Endothelial cell of umbilical vein (primary cell): ENCODE measurements around the gene PLEKHG5. TPM values are rescaled to one million over a fixed set of nuclear protein-coding genes. Genes with fewer than 3 reads are reported as not detected.

Source experiments
- BruUV-seq: library from RNA; stranded (reverse); fragments of 400-500 nt; replicated peaks from 2 replicates; lab custom pipeline; 2021; lab: Mats Ljungman, UMichigan
- CTCF ChIA-PET: fragments of 300-600, 350-600 bp; sonication (Branson Sonifier 250); formaldehyde crosslinking; loops from one replicate; lab custom pipeline; 2021; ENCODE audit warnings: antibody characterized with exemption, inconsistent platforms; lab: Charles Lee
- POLR2A ChIA-PET: fragments of 300-600, 350-600 bp; sonication (Branson Sonifier 250); formaldehyde crosslinking; loops from one replicate; lab custom pipeline; 2021; ENCODE audit warnings: antibody characterized with exemption, inconsistent platforms; lab: Charles Lee
- DNase-seq: peaks from one replicate; pipeline ENCODE4 v3.0.0-alpha.2; 2011; ENCODE audit warnings: low read depth, low spot score
- FAIRE-seq: peaks from 2 replicates; lab custom pipeline; 2011; peaks lifted over from hg19 to GRCh38; lab: Jason Lieb, UNC
- H2AFZ ChIP-seq: 2 replicates; pipeline ENCODE4 v1.6.0; 2012; ENCODE audit warnings: low read depth, low read length, control low read depth, inconsistent platforms
- H3K27ac ChIP-seq: 2 replicates; pipeline ENCODE4 v1.5.1; 2011; ENCODE audit warnings: low read depth, mild to moderate bottlenecking, control low read depth, low read length, moderate library complexity; ENCODE audit not compliant: insufficient read depth
- H3K27me3 ChIP-seq, 2 experiments: 2 replicates each; pipeline versions ENCODE4 v1.6.0 to v1.6.1; 2011; ENCODE audit warnings: low read length in 2 of 2, mixed read lengths in 1 of 2; ENCODE audit not compliant: control insufficient read depth in 2 of 2, insufficient read depth in 2 of 2
- H3K36me3 ChIP-seq, 2 experiments: 2 replicates in 1 of 2; 3 replicates in 1 of 2; pipeline ENCODE4 v1.5.1; 2011; ENCODE audit warnings: low read length in 2 of 2, mild to moderate bottlenecking in 1 of 2, moderate library complexity in 1 of 2; ENCODE audit not compliant: control insufficient read depth in 2 of 2, insufficient read depth in 2 of 2; ENCODE audit errors: extremely low read depth in 1 of 2
- H3K4me1 ChIP-seq: 3 replicates; pipeline ENCODE4 v1.5.1; 2011; ENCODE audit warnings: mild to moderate bottlenecking, low read length; ENCODE audit not compliant: control insufficient read depth, insufficient read depth; ENCODE audit errors: extremely low read depth
- H3K4me2 ChIP-seq: 2 replicates; pipeline ENCODE4 v1.6.1; 2011; ENCODE audit warnings: low read length, control low read depth, mixed read lengths; ENCODE audit not compliant: insufficient read depth
- H3K4me3 ChIP-seq, 3 experiments: fragments of 200-600 bp in 1 of 3; sonication (generic), shearing (Covaris generic) in 1 of 3; replicated peaks in 1 of 3; 2 replicates each; pipeline ENCODE4 v1.5.1; 2011 to 2016; ENCODE audit warnings: control low read depth in 3 of 3, low read length in 3 of 3, mild to moderate bottlenecking in 2 of 3, inconsistent platforms in 1 of 3, low read depth in 1 of 3, moderate library complexity in 1 of 3; ENCODE audit not compliant: insufficient read depth in 1 of 3
- H3K79me2 ChIP-seq: 2 replicates; pipeline ENCODE4 v1.6.0; 2012; ENCODE audit warnings: low read length, inconsistent platforms; ENCODE audit not compliant: control insufficient read depth, insufficient read depth
- H3K9ac ChIP-seq: replicated peaks from 2 replicates; pipeline ENCODE3; 2011; ENCODE audit warnings: low read length, control low read depth; ENCODE audit not compliant: insufficient read depth; ENCODE audit errors: extremely low read depth
- H3K9me1 ChIP-seq: replicated peaks from 3 replicates; pipeline ENCODE4 v1.6.0; 2011; ENCODE audit warnings: mild to moderate bottlenecking, low read length; ENCODE audit not compliant: control insufficient read depth, insufficient read depth; ENCODE audit errors: extremely low read depth
- H3K9me3 ChIP-seq: replicated peaks from 2 replicates; pipeline ENCODE4 v1.5.1; 2012; ENCODE audit warnings: low read length, inconsistent platforms; ENCODE audit not compliant: control insufficient read depth, insufficient read depth
- H4K20me1 ChIP-seq: replicated peaks from 2 replicates; pipeline ENCODE3; 2011; ENCODE audit warnings: mild to moderate bottlenecking, low read length; ENCODE audit not compliant: control insufficient read depth, insufficient read depth; ENCODE audit errors: extremely low read depth
- EZH2 ChIP-seq: IDR thresholded peaks from 2 replicates; pipeline ENCODE4 v1.6.1; 2012; ENCODE audit warnings: borderline replicate concordance, low read depth, mild to moderate bottlenecking, moderate library complexity, low read length, inconsistent platforms; ENCODE audit not compliant: severe bottlenecking
- FOS ChIP-seq: IDR thresholded peaks from 2 replicates; pipeline ENCODE4 v1.6.1; 2011; ENCODE audit warnings: mild to moderate bottlenecking, low read length, moderate library complexity, borderline replicate concordance; ENCODE audit not compliant: insufficient read depth
- GATA2 ChIP-seq: IDR thresholded peaks from 2 replicates; pipeline ENCODE4 v1.7.0; 2011; ENCODE audit warnings: low read depth, mild to moderate bottlenecking, moderate library complexity, mixed read lengths, low read length; ENCODE audit not compliant: insufficient read length, insufficient read depth
- JUN ChIP-seq: IDR thresholded peaks from 2 replicates; pipeline ENCODE4 v1.6.1; 2011; ENCODE audit warnings: borderline replicate concordance, low read depth; ENCODE audit not compliant: insufficient read length, insufficient read depth
- MYC ChIP-seq: IDR thresholded peaks from one replicate; pipeline ENCODE4 v1.6.1; 2011; ENCODE audit warnings: mild to moderate bottlenecking, low read depth, low read length
- POLR2A ChIP-seq: IDR thresholded peaks from 2 replicates; pipeline ENCODE4 v1.6.1; 2012; ENCODE audit warnings: low read depth, mild to moderate bottlenecking, control low read depth, low read length
- POLR2AphosphoS5 ChIP-seq: IDR thresholded peaks from 2 replicates; pipeline ENCODE4 v1.6.1; 2012; ENCODE audit warnings: low read depth, mild to moderate bottlenecking, control low read depth, low read length, moderate library complexity; ENCODE audit not compliant: insufficient read depth
- dilution Hi-C: fragments of 300-500 bp; cut with MboI; formaldehyde crosslinking; loops from one replicate; pipeline ENCODE4 v1.15.0; 2019; ENCODE audit warnings: low sequenced_read_pairs; ENCODE audit not compliant: extremely low pct_ligation_motif_present
- intact Hi-C: fragments of 100-400 bp; cut with micrococcal nuclease; formaldehyde crosslinking; loops from one replicate; pipeline ENCODE4 v1.10.0; 2022
- microRNA-seq: library from miRNA; unstranded; fragments of <30 nt; microRNA quantifications from one replicate; pipeline ENCODE4 v1.2.0, GENCODE V29; 2021; ENCODE audit warnings: borderline number of aligned reads, borderline replicate concordance
- polyA plus RNA-seq, 4 experiments: library from polyadenylated mRNA; depleted of rRNA in 3 of 4; stranded (reverse) in 3 of 4; unstranded in 1 of 4; fragments of >200 nt; gene quantifications; 2 replicates each; pipeline versions ENCODE4 v1.2.1 to v1.2.3, GENCODE V29; 2011 to 2012; ENCODE audit warnings: missing spikeins in 1 of 4
- small RNA-seq: library from RNA; depleted of rRNA; stranded (forward); fragments of <200 nt; gene quantifications from one replicate; pipeline ENCODE3, GENCODE V24; 2012; ENCODE audit warnings: low replicate concordance, low read depth; ENCODE audit not compliant: insufficient read depth, insufficient read length
- total RNA-seq: library from RNA; stranded (reverse); gene quantifications from 2 replicates; pipeline ENCODE4 v1.2.3, GENCODE V29; 2021
- TF ChIP-seq, protein P1 (sequence below), 2 donors: IDR thresholded peaks; 1 replicate in 1 of 2; 2 replicates in 1 of 2; pipeline ENCODE4 v1.5.1; 2011; ENCODE audit warnings: low read length in 2 of 2, mild to moderate bottlenecking in 2 of 2, moderate library complexity in 2 of 2, control low read depth in 1 of 2, inconsistent platforms in 1 of 2, low read depth in 1 of 2; ENCODE audit not compliant: insufficient read depth in 1 of 2; ENCODE audit errors: extremely low read depth in 1 of 2
- TF ChIP-seq, protein P2 (sequence below): IDR thresholded peaks from 2 replicates; pipeline ENCODE4 v1.6.1; 2011; ENCODE audit not compliant: insufficient read depth, insufficient read length

The PLEKHG5 gene
- total and polyA plus RNA-seq, 2 donors (not counting 3 experiments of a cell fraction or from before 2014, with no cell fraction given) = 30.6 to 56.9 TPM

DNA sequence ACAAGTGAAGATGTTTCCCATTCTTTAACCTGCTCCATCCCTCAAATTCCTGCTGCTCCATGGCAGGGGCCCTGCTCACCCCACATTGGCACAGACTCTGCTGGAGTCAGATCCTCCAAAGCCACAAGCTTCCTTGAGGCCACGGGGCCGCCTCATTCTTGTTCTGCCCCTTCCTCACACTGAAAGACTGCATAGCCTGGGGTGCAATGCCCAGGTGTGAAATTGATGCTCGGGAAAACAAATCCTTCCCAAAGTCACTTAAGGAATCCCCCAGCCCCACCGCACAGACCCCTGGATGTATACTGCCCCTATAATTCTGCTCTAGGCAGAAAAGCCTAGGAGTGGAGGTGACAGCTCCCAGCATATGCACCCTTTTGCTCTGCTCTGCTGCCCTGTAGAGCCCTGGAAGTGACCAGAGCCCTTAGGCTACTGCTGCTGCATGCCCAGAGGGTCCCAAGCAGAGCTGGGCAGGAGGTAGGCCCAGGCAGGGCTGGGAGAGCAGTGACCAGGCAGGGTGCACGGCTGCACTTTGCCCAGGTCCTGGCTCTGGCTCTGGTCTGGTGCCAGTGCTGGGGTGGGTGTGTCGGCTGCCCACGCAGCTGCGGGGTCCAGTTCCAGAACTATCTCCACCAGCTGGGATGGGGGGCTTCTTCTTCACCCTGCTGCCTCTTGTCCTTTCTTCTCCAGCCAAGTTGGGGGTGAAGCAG lies 73.4 kb downstream of the PLEKHG5 start:
- POLR2A ChIA-PET = no interaction called here
- Histone ChIP-seq H4K20me1 (no peaks in the 10 kb centered on the region), H3K9me1 (no peaks in the 10 kb centered on the region), H3K27ac (no peak overlapping the region), H2AFZ (no peak overlapping the region), H3K4me1 (peaks cover 26% of the 10 kb centered on the region), H3K9me3 (no peaks in the 10 kb centered on the region), H3K27me3 (peaks cover 4 to 8% of the 10 kb centered on the region in 2 experiments), H3K36me3 (no peaks in the 10 kb centered on the region), H3K79me2 (no peaks in the 10 kb centered on the region), H3K9ac (no peak overlapping the region), H3K4me3 (no peak overlapping the region), H3K4me2 (no peak overlapping the region)
- no peak for DNase-seq
- dilution Hi-C loops = no loop called here
- TF ChIP-seq, protein P1, sequence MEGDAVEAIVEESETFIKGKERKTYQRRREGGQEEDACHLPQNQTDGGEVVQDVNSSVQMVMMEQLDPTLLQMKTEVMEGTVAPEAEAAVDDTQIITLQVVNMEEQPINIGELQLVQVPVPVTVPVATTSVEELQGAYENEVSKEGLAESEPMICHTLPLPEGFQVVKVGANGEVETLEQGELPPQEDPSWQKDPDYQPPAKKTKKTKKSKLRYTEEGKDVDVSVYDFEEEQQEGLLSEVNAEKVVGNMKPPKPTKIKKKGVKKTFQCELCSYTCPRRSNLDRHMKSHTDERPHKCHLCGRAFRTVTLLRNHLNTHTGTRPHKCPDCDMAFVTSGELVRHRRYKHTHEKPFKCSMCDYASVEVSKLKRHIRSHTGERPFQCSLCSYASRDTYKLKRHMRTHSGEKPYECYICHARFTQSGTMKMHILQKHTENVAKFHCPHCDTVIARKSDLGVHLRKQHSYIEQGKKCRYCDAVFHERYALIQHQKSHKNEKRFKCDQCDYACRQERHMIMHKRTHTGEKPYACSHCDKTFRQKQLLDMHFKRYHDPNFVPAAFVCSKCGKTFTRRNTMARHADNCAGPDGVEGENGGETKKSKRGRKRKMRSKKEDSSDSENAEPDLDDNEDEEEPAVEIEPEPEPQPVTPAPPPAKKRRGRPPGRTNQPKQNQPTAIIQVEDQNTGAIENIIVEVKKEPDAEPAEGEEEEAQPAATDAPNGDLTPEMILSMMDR (IDR thresholded peaks at IDR 0.05; ENCODE audit: extremely low read depth in 1 of 2, insufficient read depth in 1 of 2, low read depth in 1 of 2, low read length in 2 of 2) = no peak
- TF ChIP-seq POLR2A (no peak), GATA2 (no peak), EZH2 (no peak), FOS (no peak), JUN (no peak), MYC (no peak), POLR2AphosphoS5 (no peak)
- TF ChIP-seq, protein P2, sequence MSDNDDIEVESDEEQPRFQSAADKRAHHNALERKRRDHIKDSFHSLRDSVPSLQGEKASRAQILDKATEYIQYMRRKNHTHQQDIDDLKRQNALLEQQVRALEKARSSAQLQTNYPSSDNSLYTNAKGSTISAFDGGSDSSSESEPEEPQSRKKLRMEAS = no peak
- CTCF ChIA-PET = interaction anchor here (0.6 to 11.1 kb wide), 2 partner anchors 19 to 25 kb away, joined by 3 to 202 read pairs; no protein-coding TSS in a partner anchor
- no TSS peak for BruUV-seq
- intact Hi-C loops = no loop called here
- FAIRE-seq = peak; percentile 21

Small RNAs within 50 kb of the gene (microRNA-seq; reads per million reads assigned to microRNA genes)
- not detected for gene MIR4252

Small RNAs within 50 kb of the gene (small RNA-seq; reads per million reads assigned to genes)
- gene MIR4252 (not detected), gene RNU6-731P (not detected)

Other genes with a start within 250 kb of the PLEKHG5 start
- not detected in 2 replicates for gene HES3, start 247.5 kb downstream of the PLEKHG5 start, total RNA-seq
- not detected in 2 replicates for gene HES3, start 247.5 kb downstream of the PLEKHG5 start, polyA plus RNA-seq
- gene GPR153, start 230.6 kb downstream of the PLEKHG5 start, total RNA-seq = 2.8 and 3.1 TPM in 2 replicates
- 3.9 and 4.0 TPM in 2 replicates for gene GPR153, start 230.6 kb downstream of the PLEKHG5 start, polyA plus RNA-seq
- gene ACOT7, start 97.9 kb downstream of the PLEKHG5 start, total RNA-seq = 69.4 and 76.5 TPM in 2 replicates
- gene ACOT7, start 97.9 kb downstream of the PLEKHG5 start, polyA plus RNA-seq = 104 and 105 TPM in 2 replicates
- 9.4 and 13.3 TPM in 2 replicates for gene HES2, start 71.7 kb downstream of the PLEKHG5 start, total RNA-seq
- gene HES2, start 71.7 kb downstream of the PLEKHG5 start, polyA plus RNA-seq = 3.6 and 3.7 TPM in 2 replicates
- gene ESPN, start 66.9 kb downstream of the PLEKHG5 start, total RNA-seq = 0.71 and 2.2 TPM in 2 replicates
- gene ESPN, start 66.9 kb downstream of the PLEKHG5 start, polyA plus RNA-seq = 0.46 and 0.54 TPM in 2 replicates
- gene TNFRSF25, start 25.5 kb downstream of the PLEKHG5 start, total RNA-seq = 33.9 and 48.7 TPM in 2 replicates
- 38.8 and 52.9 TPM in 2 replicates for gene TNFRSF25, start 25.5 kb downstream of the PLEKHG5 start, polyA plus RNA-seq
- 39.7 and 42.9 TPM in 2 replicates for gene NOL9, start 62.8 kb upstream of the PLEKHG5 start, total RNA-seq
- 14.1 TPM in 2 replicates for gene NOL9, start 62.8 kb upstream of the PLEKHG5 start, polyA plus RNA-seq
- not detected in 2 replicates for gene TAS1R1, start 63.6 kb upstream of the PLEKHG5 start, total RNA-seq
- gene TAS1R1, start 63.6 kb upstream of the PLEKHG5 start, polyA plus RNA-seq = not detected in 2 replicates
- 25.1 and 29.2 TPM in 2 replicates for gene ZBTB48, start 88.3 kb upstream of the PLEKHG5 start, total RNA-seq
- 20.9 and 29.0 TPM in 2 replicates for gene ZBTB48, start 88.3 kb upstream of the PLEKHG5 start, polyA plus RNA-seq
- 19.2 and 22.4 TPM in 2 replicates for gene KLHL21, start 111.2 kb upstream of the PLEKHG5 start, total RNA-seq
- gene KLHL21, start 111.2 kb upstream of the PLEKHG5 start, polyA plus RNA-seq = 18.0 and 24.9 TPM in 2 replicates
- 17.8 and 18.6 TPM in 2 replicates for gene PHF13, start 122.1 kb upstream of the PLEKHG5 start, total RNA-seq
- gene PHF13, start 122.1 kb upstream of the PLEKHG5 start, polyA plus RNA-seq = 5.6 and 5.7 TPM in 2 replicates
- 15.2 and 16.7 TPM in 2 replicates for gene THAP3, start 133.2 kb upstream of the PLEKHG5 start, total RNA-seq
- gene THAP3, start 133.2 kb upstream of the PLEKHG5 start, polyA plus RNA-seq = 11.3 and 13.5 TPM in 2 replicates
- gene DNAJC11, start 210.1 kb upstream of the PLEKHG5 start, total RNA-seq = 64.3 and 65.9 TPM in 2 replicates
- 30.2 and 31.1 TPM in 2 replicates for gene DNAJC11, start 210.1 kb upstream of the PLEKHG5 start, polyA plus RNA-seq